ENCODE measurements around the gene PTPRN2.

DNA sequence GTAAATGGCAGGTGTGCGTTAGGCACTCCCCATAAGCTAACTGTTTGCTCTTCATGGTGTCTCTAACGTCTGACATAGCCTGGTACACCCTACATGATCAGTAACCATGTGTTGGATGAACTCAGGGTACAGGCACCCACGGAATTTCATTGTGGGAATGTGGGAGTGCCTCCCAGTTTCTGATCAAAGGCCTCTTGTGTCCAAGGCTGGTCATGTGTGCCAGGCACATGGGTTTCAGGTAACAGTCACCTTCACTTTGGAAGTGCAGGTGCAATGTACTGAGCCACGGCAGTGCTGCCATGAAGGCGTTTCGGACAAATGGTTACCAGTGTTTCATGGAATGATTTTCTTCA, 952.5 kb downstream of the PTPRN2 start:
- no peak for TF ChIP-seq GATA3 (IDR thresholded peaks at IDR 0.05; ENCODE audit: low read depth, low read length)
- TF ChIP-seq GATA2 (IDR thresholded peaks at IDR 0.05; ENCODE audit: low read depth, low read length): no peak

Data from SH-SY5Y (cell line).